ENCODE data around the gene CACNA1C.

Gene CACNA1C

GRCh38 chr12:2435511-2435910, 382.7 kb downstream of the CACNA1C start:
- DNase-seq = no peak

- no peak for DNase-seq
These were observed 386.7 kb downstream of the CACNA1C start for GRCh38 chr12:2439332-2440100.

- no peak for DNase-seq
These were observed 391.0 kb downstream of the CACNA1C start for GRCh38 chr12:2443776-2444175.

GRCh38 chr12:2445968-2446367, 393.2 kb downstream of the CACNA1C start:
- no peak for DNase-seq

GRCh38 chr12:2447861-2448260, 395.1 kb downstream of the CACNA1C start:
- DNase-seq = no peak

GRCh38 chr12:2449586-2449985, 396.8 kb downstream of the CACNA1C start:
- no peak for DNase-seq

GRCh38 chr12:2450553-2450952, 397.8 kb downstream of the CACNA1C start:
- DNase-seq = no peak

- no peak for DNase-seq
These were observed 398.2 kb downstream of the CACNA1C start for GRCh38 chr12:2451025-2451424.

GRCh38 chr12:2451497-2451896, 398.7 kb downstream of the CACNA1C start:
- no peak for DNase-seq

GRCh38 chr12:2453076-2453760, 400.4 kb downstream of the CACNA1C start:
- DNase-seq = no peak

- no peak for DNase-seq
These were observed 400.9 kb downstream of the CACNA1C start for GRCh38 chr12:2453761-2454090.

- no peak for DNase-seq
These were observed 401.9 kb downstream of the CACNA1C start for GRCh38 chr12:2454601-2455177.

GRCh38 chr12:2455410-2455809, 402.6 kb downstream of the CACNA1C start:
- no peak for DNase-seq

GRCh38 chr12:2456122-2456812, 403.5 kb downstream of the CACNA1C start:
- no peak for DNase-seq

GRCh38 chr12:2456813-2457186, 404.0 kb downstream of the CACNA1C start:
- DNase-seq = no peak

GRCh38 chr12:2457215-2457932, 404.6 kb downstream of the CACNA1C start:
- DNase-seq = no peak

- no peak for DNase-seq
These were observed 405.2 kb downstream of the CACNA1C start for GRCh38 chr12:2457933-2458414.

- no peak for DNase-seq
These were observed 407.4 kb downstream of the CACNA1C start for GRCh38 chr12:2460051-2460670.

GRCh38 chr12:2461046-2461445, 408.3 kb downstream of the CACNA1C start:
- no peak for DNase-seq

- no peak for DNase-seq
These were observed 408.9 kb downstream of the CACNA1C start for GRCh38 chr12:2461645-2462044.

GRCh38 chr12:2462087-2462486, 409.3 kb downstream of the CACNA1C start:
- DNase-seq = no peak

- no peak for DNase-seq
These were observed 410.9 kb downstream of the CACNA1C start for GRCh38 chr12:2463719-2464118.
